Right cardiac atrium (tissue), 5 donors: ENCODE measurements around the gene RNF10. TPM values are rescaled to one million over a fixed set of nuclear protein-coding genes. Genes with fewer than 3 reads are reported as not detected.
"Not testable (repeated sequence)": the region's sequence is repeated elsewhere in the genome, so short reads cannot be mapped to it uniquely, and the experiment has no call there.

ENCODE experiments used
- ATAC-seq, 2 donors: fragments of 200-7000 bp; cut with Tn5 transposase; one replicate each; pipeline versions ENCODE4 v1.8.0 to v1.9.1; 2020; ENCODE audit warnings: moderate library complexity in 2 of 2, mild to moderate bottlenecking in 1 of 2
- DNase-seq, 3 donors: peaks; one replicate each; pipeline ENCODE4 v3.0.0-alpha.2; 2020
- H3K27ac ChIP-seq: one replicate; pipeline ENCODE4 v1.5.1; 2013; ENCODE audit warnings: mild to moderate bottlenecking, low read length, control low read depth, moderate library complexity
- H3K27me3 ChIP-seq: one replicate; pipeline ENCODE4 v1.6.1; 2013; ENCODE audit not compliant: control insufficient read depth, insufficient read depth
- H3K4me1 ChIP-seq: one replicate; pipeline ENCODE4 v1.6.1; 2013; ENCODE audit warnings: low read length; ENCODE audit not compliant: control insufficient read depth, insufficient read depth
- H3K4me3 ChIP-seq: one replicate; pipeline ENCODE4 v1.5.1; 2013; ENCODE audit warnings: low read length, control low read depth
- H3K9me3 ChIP-seq: one replicate; pipeline ENCODE4 v1.6.1; 2013; ENCODE audit warnings: low read length; ENCODE audit not compliant: control insufficient read depth
- WGBS: extraction: QIAGEN DNeasy Blood & Tissue Kit; methylation state at CpG from one replicate; pipeline ENCODE4 v1.1.7; 2013; 5-methylcytosine and 5-hydroxymethylcytosine counted together
- intact Hi-C, 4 donors: fragments of 100-400 bp; cut with DNase I; formaldehyde crosslinking; loops; one replicate each; pipeline versions ENCODE4 v1.11.0 to v1.14.0; 2022 to 2023
- polyA plus RNA-seq: library from polyadenylated mRNA; stranded (reverse); fragments of 200-250 nt; gene quantifications from one replicate; pipeline ENCODE4 v1.2.3, GENCODE V29; 2013
- total RNA-seq, 4 donors: library from RNA; stranded (reverse); fragmentation: NEBNext Ultra II Directional; extraction: Animal tissue kit (Norgen Biotek cat#: 25700); gene quantifications; one replicate each; pipeline ENCODE4 v1.2.1, GENCODE V29; 2021
- donor health status: healthy with polysubstance abuse.
- donor health status: DM: no; HTN: yes; CAD: no.
- donor health status: DM: no; HTN: no; CAD: no.
- donor health status: DM: no; HTN: yes; CAD: no; lungs with severe emphysema.
- donor health status: DM: yes; HTN: yes; CAD: no.

RNF10 gene
- total and polyA plus RNA-seq, 5 donors: 235 to 281 (median 238) TPM

DNA sequence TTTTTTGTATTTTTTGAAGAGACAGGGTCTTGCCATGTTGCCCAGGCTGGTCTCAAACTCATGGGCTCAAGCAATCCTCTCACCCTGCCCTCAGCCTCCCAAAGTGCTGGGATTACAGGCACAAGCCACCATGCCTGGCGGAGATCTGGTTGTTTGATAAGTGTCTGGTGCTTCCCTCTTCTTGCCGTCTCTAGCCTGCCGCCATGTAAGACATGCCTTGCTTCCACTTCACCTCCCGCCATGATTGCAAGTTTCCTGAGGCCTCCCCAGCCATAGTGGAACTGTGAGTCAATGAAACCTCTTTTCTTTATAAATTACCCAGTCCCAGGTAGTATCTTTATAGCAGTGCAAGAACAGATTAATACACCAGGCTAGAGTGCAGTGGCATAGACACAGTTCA is 83.6 kb downstream of the RNF10 start:
- 89% methylated on average over 4 of the region's 4 CpGs for WGBS
- H3K4me1 ChIP-seq, H3K9me3 ChIP-seq, ATAC-seq, H3K27me3 ChIP-seq, H3K27ac ChIP-seq, DNase-seq, intact Hi-C loops, H3K4me3 ChIP-seq: not testable (repeated sequence)

DNA sequence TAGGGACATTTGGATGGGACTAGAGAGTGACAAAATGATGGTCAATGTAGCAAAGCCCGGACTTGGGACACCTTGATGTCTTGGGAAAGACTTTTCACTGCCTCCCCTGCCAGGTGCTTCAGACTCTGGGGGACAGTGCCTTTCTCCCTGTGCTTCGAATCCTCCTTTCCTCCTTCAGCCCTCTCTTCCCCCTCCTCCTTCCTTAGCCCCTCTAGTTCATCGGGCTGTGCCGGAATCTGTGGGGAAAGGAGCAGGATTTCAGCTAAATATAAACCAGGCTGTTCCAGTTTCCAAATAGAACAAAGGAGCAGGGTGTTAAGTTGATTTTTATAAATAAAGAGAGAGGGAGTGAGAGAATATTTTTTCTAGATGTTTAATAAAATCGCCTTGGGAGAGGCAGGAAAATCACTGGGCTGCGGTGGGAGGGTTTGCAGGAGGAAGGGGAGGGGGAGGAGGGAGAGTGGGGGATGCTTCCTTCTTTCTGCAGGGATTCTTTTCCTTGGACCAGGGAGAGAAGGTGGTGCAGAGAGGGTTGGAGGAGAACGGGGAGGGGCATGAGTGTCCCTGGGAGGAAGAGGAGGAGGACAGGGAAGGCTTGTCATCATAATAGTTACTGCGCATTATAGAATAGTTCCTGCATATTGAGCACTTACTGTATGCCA is 84.9 kb downstream of the RNF10 start:
- DNase-seq (no peak), ATAC-seq (no peak)
- H3K4me3 ChIP-seq: no peak overlapping the region
- no peak overlapping the region for H3K27ac ChIP-seq
- H3K27me3 ChIP-seq: no peaks in the 10 kb centered on the region
- WGBS: 24% methylated on average over 8 of the region's 8 CpGs
- H3K9me3 ChIP-seq: no peaks in the 10 kb centered on the region
- intact Hi-C loops: no loop called here
- no peaks in the 10 kb centered on the region for H3K4me1 ChIP-seq

DNA sequence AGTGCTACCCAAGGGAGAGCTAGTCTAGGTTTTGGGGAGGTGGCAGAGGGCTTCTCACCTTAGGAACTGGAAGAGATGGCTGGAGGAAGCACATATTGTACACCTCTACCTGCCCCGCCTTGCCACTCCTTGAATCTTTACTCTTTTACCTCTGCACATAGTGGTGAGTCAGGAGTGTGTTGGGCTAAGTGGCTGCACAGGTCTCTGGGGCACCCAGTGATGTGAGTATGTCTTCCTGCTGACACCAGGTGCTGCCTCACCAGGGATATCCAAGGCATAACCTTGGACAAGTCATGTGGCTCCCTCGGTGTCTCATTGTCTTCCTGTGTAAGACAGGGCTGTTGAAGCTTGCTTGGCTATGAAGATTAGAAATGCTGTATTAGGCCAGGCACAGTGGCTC is 86.5 kb downstream of the RNF10 start:
- Histone ChIP-seq H3K9me3 (no peaks in the 10 kb centered on the region), H3K27me3 (no peaks in the 10 kb centered on the region), H3K4me1 (no peaks in the 10 kb centered on the region), H3K27ac (no peak overlapping the region), H3K4me3 (no peak overlapping the region)
- DNase-seq (no peak), ATAC-seq (peak in 1 of 2 donors; percentile 33)
- WGBS: 87% methylated on average over 2 of the region's 2 CpGs
- intact Hi-C loops: no loop called here

DNA sequence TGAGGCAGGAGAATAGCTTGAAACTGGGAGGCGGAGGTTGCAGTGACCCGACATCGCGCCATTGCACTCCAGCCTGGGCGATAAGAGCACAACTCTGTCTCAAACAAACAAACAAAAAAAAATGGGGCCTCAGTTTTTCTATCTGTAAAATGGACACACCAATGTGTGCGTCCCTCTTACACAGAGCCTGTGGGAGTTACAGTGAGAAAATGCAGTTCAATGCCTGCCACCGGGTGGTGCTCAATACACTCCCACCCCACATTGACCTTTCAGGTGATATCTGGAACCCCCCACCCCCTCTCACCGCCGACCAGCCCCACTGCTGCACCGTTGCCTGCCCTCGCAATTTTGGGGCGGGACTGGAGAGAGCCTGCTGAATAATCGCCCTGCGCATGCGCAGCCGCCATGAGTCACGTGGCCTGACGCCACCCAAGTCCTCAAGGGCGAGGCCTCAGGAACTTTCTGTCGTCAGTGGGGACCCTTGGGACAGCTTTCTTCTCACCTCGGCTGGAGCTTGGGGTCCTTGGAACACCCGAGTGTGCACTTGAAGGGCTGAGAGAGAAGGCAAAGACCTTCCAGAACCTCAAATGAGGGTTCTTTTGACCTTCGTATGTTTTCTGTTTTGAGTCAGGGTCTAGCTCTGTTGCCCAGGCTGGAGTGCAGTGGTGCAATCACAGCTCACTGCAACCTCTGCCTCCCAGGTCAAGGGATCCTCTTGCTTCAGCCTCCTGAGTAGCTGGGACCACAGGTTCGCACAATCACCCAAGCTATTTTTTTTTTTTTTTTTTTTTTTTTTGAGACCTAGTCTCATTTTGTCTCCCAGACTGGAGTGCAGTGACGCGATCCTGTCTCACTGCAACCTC is 91.6 kb downstream of the RNF10 start:
- Histone ChIP-seq H3K9me3 (no peaks in the 10 kb centered on the region), H3K4me1 (no peaks in the 10 kb centered on the region), H3K27ac (no peak overlapping the region), H3K27me3 (no peaks in the 10 kb centered on the region), H3K4me3 (no peak overlapping the region)
- intact Hi-C loops: no loop called here
- 81% methylated on average over 26 of the region's 26 CpGs for WGBS
- no peak for ATAC-seq
- peak in 2 of 3 donors; percentile 29 to 64 for DNase-seq

Other genes with a start within 250 kb of the RNF10 start
- gene RNU4-2, start 242.5 kb upstream of the RNF10 start, total RNA-seq: over 10,000 TPM; 12,754 to 31,201 (median 26,788) TPM
- not detected for gene RNU4-2, start 242.5 kb upstream of the RNF10 start, polyA plus RNA-seq
- 1,000 to 10,000 TPM; 1,094 to 5,230 (median 2,674) TPM for gene RNU4-1, start 241.1 kb upstream of the RNF10 start, total RNA-seq
- not detected for gene RNU4-1, start 241.1 kb upstream of the RNF10 start, polyA plus RNA-seq
- 1 to 10 TPM; 3.0 to 6.9 (median 6.2) TPM for gene SIRT4, start 232.0 kb upstream of the RNF10 start, total RNA-seq
- gene SIRT4, start 232.0 kb upstream of the RNF10 start, polyA plus RNA-seq: 6.0 TPM
- gene PLA2G1B, start 206.6 kb upstream of the RNF10 start, total RNA-seq: not detected
- gene PLA2G1B, start 206.6 kb upstream of the RNF10 start, polyA plus RNA-seq: not detected
- gene MSI1, start 165.2 kb upstream of the RNF10 start, total RNA-seq: 10 to 100 TPM in 1 of 4 donors, 1 to 10 TPM in 3; 3.0 to 10.7 (median 5.1) TPM
- gene MSI1, start 165.2 kb upstream of the RNF10 start, polyA plus RNA-seq: 2.1 TPM
- gene COX6A1, start 96.2 kb upstream of the RNF10 start, total RNA-seq: 100 to 1,000 TPM; 132 to 197 (median 183) TPM
- 553 TPM for gene COX6A1, start 96.2 kb upstream of the RNF10 start, polyA plus RNA-seq
- 10 to 100 TPM; 11.5 to 16.2 (median 12.8) TPM for gene TRIAP1, start 88.0 kb upstream of the RNF10 start, total RNA-seq
- 16.8 TPM for gene TRIAP1, start 88.0 kb upstream of the RNF10 start, polyA plus RNA-seq
- 10 to 100 TPM; 14.1 to 16.2 (median 15.5) TPM for gene GATC, start 87.9 kb upstream of the RNF10 start, total RNA-seq
- 7.2 TPM for gene GATC, start 87.9 kb upstream of the RNF10 start, polyA plus RNA-seq
- gene SRSF9, start 64.6 kb upstream of the RNF10 start, total RNA-seq: 10 to 100 TPM; 43.5 to 59.5 (median 47.9) TPM
- 40.3 TPM for gene SRSF9, start 64.6 kb upstream of the RNF10 start, polyA plus RNA-seq
- gene DYNLL1, start 38.2 kb upstream of the RNF10 start, total RNA-seq: 100 to 1,000 TPM; 164 to 299 (median 224) TPM
- gene DYNLL1, start 38.2 kb upstream of the RNF10 start, polyA plus RNA-seq: 350 TPM
- gene COQ5, start 5.2 kb upstream of the RNF10 start, total RNA-seq: 10 to 100 TPM; 26.2 to 30.6 (median 27.6) TPM
- 40.5 TPM for gene COQ5, start 5.2 kb upstream of the RNF10 start, polyA plus RNA-seq
- 10 to 100 TPM; 31.4 to 48.4 (median 41.5) TPM for gene POP5, start 47.0 kb downstream of the RNF10 start, total RNA-seq
- gene POP5, start 47.0 kb downstream of the RNF10 start, polyA plus RNA-seq: 54.1 TPM
- gene CABP1, start 106.3 kb downstream of the RNF10 start, total RNA-seq: 1 to 10 TPM in 3 of 4 donors, under 1 TPM in 1; 0.89 to 4.0 (median 2.0) TPM
- gene CABP1, start 106.3 kb downstream of the RNF10 start, polyA plus RNA-seq: 3.0 TPM
- 100 to 1,000 TPM; 157 to 257 (median 193) TPM for gene MLEC, start 152.8 kb downstream of the RNF10 start, total RNA-seq
- 93.6 TPM for gene MLEC, start 152.8 kb downstream of the RNF10 start, polyA plus RNA-seq
- gene UNC119B, start 176.1 kb downstream of the RNF10 start, total RNA-seq: 10 to 100 TPM; 15.7 to 17.8 (median 16.7) TPM
- 7.0 TPM for gene UNC119B, start 176.1 kb downstream of the RNF10 start, polyA plus RNA-seq
- gene ACADS, start 191.5 kb downstream of the RNF10 start, total RNA-seq: 10 to 100 TPM; 34.2 to 51.3 (median 42.5) TPM
- gene ACADS, start 191.5 kb downstream of the RNF10 start, polyA plus RNA-seq: 68.0 TPM